GM04503 (cell line): ENCODE data around the gene POLR3B.

Experiments used
- DNase-seq: peaks from one replicate; pipeline ENCODE4 v3.0.0-alpha.2; 2012; ENCODE audit warnings: low read depth

Gene POLR3B

GRCh38 chr12:106415134-106415533, 57.6 kb downstream of the POLR3B start:
- DNase-seq: peak; percentile 21

- DNase-seq: no peak
Measured at GRCh38 chr12:106416273-106416672, 58.7 kb downstream of the POLR3B start.

- peak; percentile 47 for DNase-seq
Measured at GRCh38 chr12:106417926-106418910, 60.7 kb downstream of the POLR3B start.

DNA sequence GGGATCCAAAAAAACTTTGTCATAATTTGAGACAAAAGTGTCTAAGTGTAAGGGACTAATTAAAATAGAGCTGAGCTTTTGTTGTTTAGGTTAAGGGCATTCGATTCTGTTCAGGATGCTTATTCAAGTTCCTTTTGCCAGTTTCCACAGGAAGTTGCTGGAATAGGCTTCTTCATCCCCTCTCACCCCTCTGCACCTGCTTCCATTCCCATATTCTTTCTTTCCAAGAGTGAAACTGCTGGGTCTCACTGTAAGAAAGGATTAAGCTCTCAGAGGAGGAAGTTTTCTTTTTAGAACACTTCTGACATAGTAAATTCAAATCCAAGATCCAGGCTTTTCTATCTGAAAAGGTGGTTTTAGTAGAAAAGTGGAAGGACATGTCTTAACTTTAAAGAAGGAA, 61.4 kb downstream of the POLR3B start:
- no peak for DNase-seq

- no peak for DNase-seq
Measured at GRCh38 chr12:106423291-106423690, 65.7 kb downstream of the POLR3B start.

- no peak for DNase-seq
Measured at GRCh38 chr12:106425061-106425702, 67.6 kb downstream of the POLR3B start.

GRCh38 chr12:106427917-106428316, 70.4 kb downstream of the POLR3B start:
- no peak for DNase-seq

GRCh38 chr12:106428384-106428783, 70.8 kb downstream of the POLR3B start:
- no peak for DNase-seq

DNA sequence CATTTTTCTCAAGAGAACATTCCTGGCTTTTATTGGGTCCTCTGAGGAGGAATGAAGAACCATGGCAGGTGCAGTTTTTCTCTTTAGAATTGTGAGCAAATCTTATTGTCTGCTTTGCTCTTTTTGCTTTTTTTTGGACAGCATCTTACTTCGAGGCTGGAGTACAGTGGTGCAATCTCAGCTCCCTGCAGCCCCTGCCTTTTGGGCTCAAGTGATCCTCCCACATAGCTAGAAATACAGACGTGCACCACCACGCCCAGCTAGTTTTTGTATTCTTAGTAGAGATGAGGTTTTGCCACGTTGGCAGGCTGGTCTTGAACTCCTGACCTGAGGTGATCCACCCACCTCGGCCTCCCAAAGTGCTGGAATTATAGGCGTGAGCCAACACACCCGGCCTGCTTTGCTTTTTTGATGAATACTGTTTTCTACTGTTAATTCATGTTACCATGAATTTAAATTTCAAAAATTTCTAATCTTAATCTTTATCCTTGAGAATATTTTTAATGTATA, 71.5 kb downstream of the POLR3B start:
- DNase-seq: no peak

DNA sequence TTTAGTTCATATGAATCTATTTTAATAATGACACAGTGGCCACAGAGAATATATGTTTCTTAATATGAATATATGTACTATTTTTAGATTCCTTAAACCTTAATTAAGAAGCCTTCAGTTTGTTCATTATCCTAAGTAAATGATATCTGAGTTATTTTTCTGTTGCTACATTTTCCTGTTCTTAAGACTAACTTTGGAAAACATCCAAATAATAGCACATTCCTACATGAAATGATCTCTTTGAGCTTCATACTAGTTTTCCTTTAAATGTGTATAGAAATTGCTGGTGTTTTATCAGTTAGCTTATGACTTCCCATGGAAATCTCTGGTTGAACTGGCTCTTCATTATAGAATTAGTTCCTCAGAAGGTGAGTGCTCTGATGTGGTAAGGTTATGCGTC, 72.1 kb downstream of the POLR3B start:
- no peak for DNase-seq

DNA sequence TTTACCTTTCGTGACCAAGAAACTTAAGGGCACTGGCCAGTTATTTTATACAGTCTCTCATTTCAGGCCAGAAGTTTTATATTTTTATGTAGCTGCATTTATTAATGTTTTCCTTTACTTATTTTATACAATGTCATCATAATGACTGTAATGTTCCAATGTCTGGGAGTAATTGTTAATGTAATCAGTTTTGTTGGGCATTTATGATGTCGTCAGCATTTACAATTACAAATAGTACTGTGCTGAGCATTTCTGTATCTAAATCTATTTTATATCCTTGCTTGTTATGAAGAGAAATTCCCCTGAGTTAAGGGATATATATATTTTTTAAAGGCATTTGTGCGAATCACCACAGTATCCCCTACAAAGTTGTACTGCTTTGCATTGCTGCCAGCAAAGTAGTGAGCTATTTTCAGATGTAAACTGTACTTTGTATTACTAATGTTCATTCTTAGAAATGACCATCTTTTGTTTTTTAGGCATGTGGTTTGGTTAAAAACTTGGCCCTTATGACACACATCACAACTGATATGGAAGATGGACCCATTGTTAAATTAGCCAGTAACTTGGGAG, 74.4 kb downstream of the POLR3B start:
- DNase-seq: no peak

GRCh38 chr12:106433055-106433454, 75.5 kb downstream of the POLR3B start:
- DNase-seq: no peak

DNA sequence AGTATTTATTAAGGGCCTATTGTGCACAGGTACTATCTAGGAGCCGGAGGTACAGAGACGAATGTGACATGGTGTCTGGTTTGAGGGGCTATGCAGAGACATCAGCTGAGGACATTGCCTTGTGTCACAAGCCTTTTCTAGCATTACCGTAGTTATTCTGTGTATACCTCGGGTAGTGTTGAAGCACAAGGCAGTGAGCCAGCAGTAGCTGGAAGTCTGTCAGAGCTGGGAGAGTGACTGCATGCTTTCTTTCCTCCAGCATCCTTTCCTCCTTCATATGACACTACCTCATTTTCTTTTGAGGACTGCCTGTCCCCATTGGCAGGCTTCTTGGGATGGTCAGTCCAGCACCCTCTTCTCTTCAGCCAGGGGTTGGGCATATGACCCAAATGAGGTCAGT, 77.0 kb downstream of the POLR3B start:
- no peak for DNase-seq

GRCh38 chr12:106436164-106436563, 78.6 kb downstream of the POLR3B start:
- no peak for DNase-seq

DNA sequence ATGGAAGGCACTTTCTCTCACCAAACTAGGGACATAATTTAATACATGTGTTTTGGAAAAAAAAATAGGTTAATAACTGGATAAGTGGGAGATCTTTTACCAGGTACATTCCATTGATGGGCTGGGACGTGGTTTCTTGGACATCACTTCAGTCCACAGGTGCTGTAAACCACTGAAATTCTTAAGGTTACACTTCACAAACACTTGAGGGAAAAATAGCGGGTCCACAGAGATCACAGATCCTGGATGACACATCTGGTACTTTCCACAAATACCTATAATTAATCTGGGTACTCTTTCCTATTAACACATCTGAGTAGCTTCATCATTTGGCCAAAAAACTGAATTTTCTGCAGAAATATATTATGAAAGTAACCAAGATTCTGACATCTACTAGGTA, 85.0 kb downstream of the POLR3B start:
- no peak for DNase-seq

DNA sequence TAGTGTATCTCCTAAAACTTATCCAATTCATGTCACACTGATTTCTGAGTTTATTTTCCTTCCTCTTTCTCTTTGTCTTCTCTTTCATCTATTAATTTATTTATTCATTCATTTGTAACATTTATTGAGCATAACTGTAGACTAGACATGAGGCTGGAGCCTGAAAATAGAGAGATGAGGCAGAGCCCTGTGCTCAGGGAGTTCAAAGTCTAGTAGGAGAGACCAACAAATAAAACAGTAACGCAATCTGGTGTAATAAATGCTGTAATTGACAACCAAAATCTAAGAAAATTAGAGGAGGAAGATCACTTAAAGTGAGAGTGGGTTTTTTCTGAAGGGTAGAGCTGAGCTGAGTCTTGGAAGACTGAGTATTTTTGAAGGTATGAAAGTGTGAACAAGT, 87.5 kb downstream of the POLR3B start:
- DNase-seq: no peak

- DNase-seq: no peak
Measured at GRCh38 chr12:106445959-106446358, 88.4 kb downstream of the POLR3B start.

GRCh38 chr12:106446419-106447092, 89.0 kb downstream of the POLR3B start:
- DNase-seq: no peak

GRCh38 chr12:106452309-106452708, 94.8 kb downstream of the POLR3B start:
- no peak for DNase-seq

GRCh38 chr12:106455111-106455510, 97.6 kb downstream of the POLR3B start:
- DNase-seq: no peak

DNA sequence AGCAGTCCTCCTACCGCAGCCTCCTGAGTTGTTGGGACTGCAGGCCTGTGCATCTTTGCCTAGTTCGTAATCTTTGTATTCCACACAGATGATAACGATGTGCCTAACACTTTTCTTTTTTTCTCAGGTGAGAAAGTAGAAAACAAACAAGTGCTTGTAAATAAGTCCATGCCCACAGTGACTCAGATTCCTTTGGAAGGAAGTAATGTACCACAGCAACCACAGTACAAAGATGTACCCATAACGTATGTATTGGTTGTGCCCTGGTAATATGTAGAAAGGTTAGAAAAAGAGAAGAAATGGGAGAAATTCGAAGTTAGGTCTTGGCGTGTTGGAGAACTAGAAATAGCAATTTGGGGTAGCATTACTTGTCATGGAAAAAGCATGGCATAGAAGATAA, 101.6 kb downstream of the POLR3B start:
- DNase-seq: no peak

- DNase-seq: no peak
Measured at GRCh38 chr12:106459534-106459933, 102.0 kb downstream of the POLR3B start.
